ENCODE data around the gene EPHB2.

DNA sequence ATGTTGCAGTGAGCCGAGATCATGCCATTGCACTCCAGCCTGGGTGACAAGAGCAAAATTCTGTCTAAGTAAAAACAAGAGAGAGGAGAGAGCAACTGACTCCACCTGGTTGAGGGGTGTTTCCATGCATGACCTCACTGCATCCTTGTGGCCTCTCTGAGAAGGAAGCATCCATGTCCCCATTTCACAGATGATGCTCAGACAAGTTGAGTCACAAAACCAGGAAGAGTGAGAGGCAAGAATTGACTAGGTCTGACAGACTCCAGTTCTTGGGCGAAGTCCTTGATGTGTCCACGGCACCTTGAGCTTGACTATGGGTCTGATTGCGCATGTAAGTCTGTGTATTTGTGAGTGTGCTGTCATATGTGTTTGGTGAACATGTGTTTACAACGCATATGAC is 156.2 kb downstream of the EPHB2 start:
- no peak for TF ChIP-seq POLR2A (IDR thresholded peaks at IDR 0.05)
- TF ChIP-seq, protein P1, sequence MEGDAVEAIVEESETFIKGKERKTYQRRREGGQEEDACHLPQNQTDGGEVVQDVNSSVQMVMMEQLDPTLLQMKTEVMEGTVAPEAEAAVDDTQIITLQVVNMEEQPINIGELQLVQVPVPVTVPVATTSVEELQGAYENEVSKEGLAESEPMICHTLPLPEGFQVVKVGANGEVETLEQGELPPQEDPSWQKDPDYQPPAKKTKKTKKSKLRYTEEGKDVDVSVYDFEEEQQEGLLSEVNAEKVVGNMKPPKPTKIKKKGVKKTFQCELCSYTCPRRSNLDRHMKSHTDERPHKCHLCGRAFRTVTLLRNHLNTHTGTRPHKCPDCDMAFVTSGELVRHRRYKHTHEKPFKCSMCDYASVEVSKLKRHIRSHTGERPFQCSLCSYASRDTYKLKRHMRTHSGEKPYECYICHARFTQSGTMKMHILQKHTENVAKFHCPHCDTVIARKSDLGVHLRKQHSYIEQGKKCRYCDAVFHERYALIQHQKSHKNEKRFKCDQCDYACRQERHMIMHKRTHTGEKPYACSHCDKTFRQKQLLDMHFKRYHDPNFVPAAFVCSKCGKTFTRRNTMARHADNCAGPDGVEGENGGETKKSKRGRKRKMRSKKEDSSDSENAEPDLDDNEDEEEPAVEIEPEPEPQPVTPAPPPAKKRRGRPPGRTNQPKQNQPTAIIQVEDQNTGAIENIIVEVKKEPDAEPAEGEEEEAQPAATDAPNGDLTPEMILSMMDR (IDR thresholded peaks at IDR 0.05): no peak
- TF ChIP-seq POLR2AphosphoS5 (IDR thresholded peaks at IDR 0.05): no peak
- no peak for TF ChIP-seq EP300 (IDR thresholded peaks at IDR 0.05)

Measured in sigmoid colon (tissue), 4 donors.